Amniotic epithelial cell (primary cell): ENCODE measurements around the gene ATP6V0E2.
A peak's percentile ranks its signal among the peaks of the same experiment; 100 is the strongest.

ENCODE experiments used
- DNase-seq: peaks from one replicate; pipeline ENCODE4 v3.0.0-alpha.2; 2010; ENCODE audit warnings: low read depth

Gene ATP6V0E2

DNA sequence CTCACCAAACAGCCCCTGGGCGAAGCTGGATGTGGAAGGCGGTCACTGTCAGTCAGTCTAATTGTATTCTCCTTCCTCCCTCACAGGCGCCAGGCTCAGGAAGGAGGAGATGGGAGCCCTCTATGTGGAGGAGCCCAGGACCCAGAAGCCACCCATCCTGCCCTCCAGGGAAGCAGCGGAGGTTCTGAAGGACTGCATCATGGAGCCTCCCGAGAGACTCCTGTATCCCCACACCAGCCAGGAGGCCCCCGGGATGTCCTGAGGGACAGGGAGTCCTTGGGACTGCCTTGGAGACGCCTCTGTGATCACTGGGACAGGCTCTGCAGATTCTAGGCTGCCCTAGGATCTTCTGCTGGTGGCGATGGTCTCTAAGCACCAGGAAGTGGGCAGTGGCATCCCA, 9.7 kb upstream of the ATP6V0E2 start:
- DNase-seq, result no peak

DNA sequence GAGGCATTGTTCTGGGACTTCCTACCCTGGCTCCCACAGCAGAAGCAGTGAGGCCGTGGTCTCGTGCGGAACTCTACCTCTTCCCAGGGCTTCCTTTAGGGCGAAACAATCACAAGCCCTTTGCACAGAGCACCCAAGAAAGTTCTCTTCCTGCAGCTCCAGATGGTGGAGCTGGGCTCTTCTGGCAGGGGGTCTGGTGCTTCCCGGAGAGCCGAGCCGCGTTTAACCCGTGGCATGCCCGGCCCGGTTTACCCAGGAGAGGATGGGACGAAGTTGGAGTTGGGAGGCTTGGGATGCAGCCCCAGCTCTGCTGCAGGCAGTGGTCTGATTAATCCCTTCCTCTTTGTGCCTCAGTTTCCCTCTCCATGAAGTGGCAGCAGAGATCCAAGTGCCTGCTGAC, 9.0 kb upstream of the ATP6V0E2 start:
- DNase-seq, result no peak

- DNase-seq, result no peak
These were observed 8.3 kb upstream of the ATP6V0E2 start for GRCh38 chr7:149865437-149865836.

DNA sequence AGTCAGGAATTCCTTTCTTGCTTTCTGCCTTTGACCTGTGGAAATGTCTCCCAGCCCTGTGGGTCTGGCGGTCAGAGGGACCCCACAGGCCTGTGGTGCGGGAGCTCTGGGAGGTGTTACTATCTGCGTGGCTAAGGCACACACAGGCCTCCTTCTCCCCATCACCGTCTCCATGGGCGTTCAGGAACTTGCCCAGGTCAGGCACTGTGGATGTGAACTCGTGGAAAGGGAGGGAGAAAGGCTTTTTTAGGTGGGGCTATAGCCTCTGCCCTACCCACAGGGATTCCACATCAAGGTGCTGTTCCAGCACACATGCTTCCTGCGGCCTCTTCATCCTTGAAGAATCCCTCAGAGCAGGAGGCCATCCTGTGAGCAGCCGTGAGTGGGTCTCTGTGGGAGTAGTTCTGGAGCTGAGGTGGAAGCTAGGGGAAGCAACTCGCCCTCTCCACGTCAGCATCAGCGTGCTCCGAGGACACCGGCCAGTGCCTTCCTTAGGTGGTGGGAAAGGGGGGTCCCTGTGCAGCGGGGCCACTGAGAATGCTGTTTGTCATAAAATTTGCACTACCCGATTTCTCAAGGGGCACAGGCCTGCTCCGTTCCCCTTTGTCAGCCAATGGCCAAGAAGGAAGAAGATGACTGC, 7.5 kb upstream of the ATP6V0E2 start:
- DNase-seq, result no peak

DNA sequence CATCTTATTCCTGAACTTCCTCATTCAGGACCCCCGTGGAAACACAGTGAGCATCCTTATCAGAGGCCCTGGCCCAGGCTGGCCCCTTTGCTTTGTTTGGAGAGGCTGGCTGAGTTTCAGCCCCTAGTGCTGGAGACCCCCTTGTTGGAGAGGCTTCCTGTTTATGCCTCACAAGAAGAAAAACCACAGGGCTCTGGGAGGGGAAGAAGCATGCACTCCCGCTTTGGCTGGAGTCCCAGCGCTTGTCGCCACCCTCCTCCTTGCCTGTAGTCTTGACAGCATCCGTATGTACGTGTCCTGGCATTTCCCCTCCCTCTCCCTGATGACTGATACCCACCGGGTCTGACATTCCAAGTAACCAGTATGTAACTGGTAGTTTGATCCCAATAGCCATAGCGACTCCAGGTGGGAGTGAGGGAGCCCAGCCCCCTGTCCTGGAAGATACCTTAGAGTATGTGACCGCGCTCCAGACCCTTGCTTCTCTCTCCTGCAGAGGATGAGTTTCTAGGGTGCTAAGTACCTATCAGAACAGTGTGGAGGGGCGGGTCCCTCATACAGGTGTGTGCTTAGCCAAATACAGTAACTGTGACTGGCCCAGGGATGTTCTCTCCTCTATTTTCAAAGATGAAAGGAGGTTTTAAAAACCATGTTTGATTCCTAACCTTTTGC, 6.9 kb upstream of the ATP6V0E2 start:
- DNase-seq, result peak; percentile 40

GRCh38 chr7:149867762-149868622, 5.8 kb upstream of the ATP6V0E2 start:
- no peak for DNase-seq

GRCh38 chr7:149868623-149869290, 5.0 kb upstream of the ATP6V0E2 start:
- DNase-seq, result no peak

GRCh38 chr7:149869291-149869650, 4.5 kb upstream of the ATP6V0E2 start:
- no peak for DNase-seq

- no peak for DNase-seq
These were observed 3.9 kb upstream of the ATP6V0E2 start for GRCh38 chr7:149869867-149870266.

GRCh38 chr7:149870274-149870673, 3.5 kb upstream of the ATP6V0E2 start:
- no peak for DNase-seq

DNA sequence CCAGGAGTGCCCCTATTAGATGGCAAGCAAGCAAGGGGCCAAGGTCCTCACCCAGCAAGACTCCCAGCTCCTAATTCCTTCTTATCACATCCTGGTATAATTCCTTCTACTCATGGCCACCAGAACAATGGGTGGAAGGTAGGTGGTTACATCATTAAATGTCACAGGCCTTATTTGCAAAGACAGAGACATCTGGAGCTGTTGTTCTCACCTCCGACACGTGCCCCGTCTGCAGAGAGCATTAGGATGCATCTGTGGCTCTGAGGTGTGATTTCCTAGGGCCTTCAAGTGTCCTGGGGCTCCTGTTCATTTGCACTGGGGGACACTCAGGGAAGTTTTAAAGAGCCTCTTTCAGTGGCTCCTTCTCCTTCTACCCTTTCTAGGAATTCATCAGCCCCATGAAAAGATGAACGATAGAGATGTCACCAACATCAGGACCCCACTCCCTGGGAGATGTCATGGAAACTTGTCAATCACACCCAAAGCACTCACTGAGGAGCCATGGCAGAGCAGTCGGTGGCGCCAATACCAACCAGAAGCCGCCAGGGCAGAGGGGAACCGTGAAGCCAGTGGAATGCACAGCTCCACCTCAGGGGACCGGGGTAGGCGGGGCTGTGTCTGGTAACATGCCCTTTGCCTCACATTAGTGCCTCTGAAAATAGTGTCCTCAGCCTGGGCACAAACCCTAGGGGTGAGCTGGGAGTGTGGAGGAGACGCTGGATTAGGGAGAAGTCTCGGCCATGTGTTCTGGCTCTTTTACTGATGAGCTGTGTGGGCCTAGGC, 2.9 kb upstream of the ATP6V0E2 start:
- DNase-seq, result no peak

GRCh38 chr7:149871576-149871975, 2.2 kb upstream of the ATP6V0E2 start:
- no peak for DNase-seq

DNA sequence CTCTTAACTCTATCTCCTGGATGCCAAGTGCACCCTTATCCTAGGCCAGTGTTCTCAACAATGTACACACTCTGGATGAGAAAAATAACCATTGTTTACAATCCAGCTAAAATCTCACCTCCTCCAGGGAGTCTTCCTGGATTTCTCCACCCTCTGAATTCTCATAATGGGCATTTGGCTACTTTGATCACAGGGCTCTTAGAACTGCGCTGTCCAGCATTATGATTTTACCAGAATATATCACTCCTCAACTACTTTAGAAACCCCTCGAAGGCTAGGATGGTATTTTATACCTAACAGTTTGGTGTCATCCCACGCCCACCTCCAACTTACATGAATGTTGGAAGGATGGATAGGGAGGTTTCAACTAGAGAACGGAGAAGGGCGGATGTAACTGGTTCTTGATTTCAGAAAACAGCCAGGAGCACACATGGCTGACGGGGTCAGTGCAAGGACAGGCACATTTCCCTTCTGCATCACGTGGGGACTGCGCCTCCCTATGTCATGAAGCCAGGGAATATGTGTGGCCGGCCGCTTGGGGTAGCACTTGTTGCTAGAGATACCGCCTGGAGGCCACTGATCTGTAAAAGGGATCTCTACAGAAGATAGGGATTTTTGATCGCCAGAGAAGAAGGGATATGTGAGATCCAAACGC, 1.2 kb upstream of the ATP6V0E2 start:
- DNase-seq, result peak; percentile 61

DNA sequence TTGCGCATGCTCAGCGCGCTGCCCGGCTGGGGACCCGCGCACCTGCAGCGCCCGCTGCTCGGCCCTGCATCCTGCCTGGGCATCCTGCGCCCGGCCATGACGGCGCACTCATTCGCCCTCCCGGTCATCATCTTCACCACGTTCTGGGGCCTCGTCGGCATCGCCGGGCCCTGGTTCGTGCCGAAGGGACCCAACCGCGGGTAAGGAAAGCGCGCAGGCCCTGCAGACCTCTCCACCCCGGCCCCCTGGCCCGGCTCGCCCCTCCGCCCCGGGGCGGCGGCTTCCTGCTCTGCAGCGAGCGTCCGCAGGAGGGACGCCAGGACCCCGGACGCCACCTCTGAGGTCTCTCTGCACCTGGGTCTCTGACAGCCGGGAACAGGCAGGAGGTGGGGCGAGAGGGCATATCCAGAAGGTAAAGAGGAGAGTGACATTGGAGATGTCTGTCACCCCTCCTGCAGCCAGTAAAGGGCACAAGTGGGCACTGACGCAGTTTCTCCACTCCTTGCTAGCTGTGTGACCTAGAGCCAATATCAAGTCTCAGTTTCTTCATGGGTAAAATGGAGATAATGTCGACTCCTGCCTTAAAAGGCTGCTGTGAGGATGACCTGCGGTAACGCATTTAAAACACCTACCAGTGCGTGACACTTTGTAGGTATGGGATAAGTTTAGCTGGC, 338 bp downstream of the ATP6V0E2 start:
- no peak for DNase-seq

- DNase-seq, result no peak
These were observed 867 bp downstream of the ATP6V0E2 start for GRCh38 chr7:149874644-149875028.

- no peak for DNase-seq
These were observed 1.6 kb downstream of the ATP6V0E2 start for GRCh38 chr7:149875396-149875795.

GRCh38 chr7:149877890-149878522, 4.2 kb downstream of the ATP6V0E2 start:
- no peak for DNase-seq

DNA sequence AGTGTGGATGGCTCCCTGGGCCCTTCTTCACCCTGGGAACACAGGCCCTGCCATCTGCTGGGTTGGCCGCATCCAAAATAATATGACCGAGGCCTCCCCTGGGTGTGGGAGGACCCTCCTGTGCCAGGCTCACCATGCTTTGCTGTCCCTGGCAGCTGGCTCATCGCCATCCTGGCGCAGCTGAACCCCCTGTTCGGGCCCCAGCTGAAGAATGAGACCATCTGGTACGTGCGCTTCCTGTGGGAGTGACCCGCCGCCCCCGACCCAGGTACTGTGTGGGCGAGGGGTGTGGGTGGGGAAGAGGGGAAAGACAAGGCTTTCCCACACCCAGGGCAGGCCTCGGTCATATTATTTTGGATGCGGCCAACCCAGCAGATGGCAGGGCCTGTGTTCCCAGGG, 4.8 kb downstream of the ATP6V0E2 start:
- no peak for DNase-seq

- DNase-seq, result no peak
These were observed 5.5 kb downstream of the ATP6V0E2 start for GRCh38 chr7:149879271-149879743.
